HG03139 (cell line): ENCODE measurements around the gene UNK.
"Not testable (repeated sequence)": the region's sequence is repeated elsewhere in the genome, so short reads cannot be mapped to it uniquely, and the experiment has no call there.

ENCODE experiments used
- ATAC-seq: cut with Tn5 transposase; IDR thresholded peaks from one replicate; pipeline ENCODE4 v1.9.1; 2021; ENCODE audit not compliant: unreplicated experiment

UNK gene

GRCh38 chr17:75795820-75796607 lies 11.4 kb downstream of the UNK start:
- no peak for ATAC-seq

- ATAC-seq: no peak
Observed at GRCh38 chr17:75799402-75799801, 14.8 kb downstream of the UNK start.

GRCh38 chr17:75803883-75804282 lies 19.3 kb downstream of the UNK start:
- ATAC-seq: no peak

- no peak for ATAC-seq
Observed at GRCh38 chr17:75806822-75807500, 22.4 kb downstream of the UNK start.

GRCh38 chr17:75807861-75808260 lies 23.3 kb downstream of the UNK start:
- ATAC-seq: no peak

GRCh38 chr17:75808549-75808904 lies 23.9 kb downstream of the UNK start:
- ATAC-seq: no peak

- ATAC-seq: no peak
Observed at GRCh38 chr17:75808905-75809621, 24.5 kb downstream of the UNK start.

- ATAC-seq: no peak
Observed at GRCh38 chr17:75809631-75810111, 25.1 kb downstream of the UNK start.

- no peak for ATAC-seq
Observed at GRCh38 chr17:75810216-75810615, 25.6 kb downstream of the UNK start.

- ATAC-seq: not testable (repeated sequence)
Observed at GRCh38 chr17:75810756-75811155, 26.1 kb downstream of the UNK start.

- ATAC-seq: no peak
Observed at GRCh38 chr17:75811174-75811573, 26.6 kb downstream of the UNK start.

GRCh38 chr17:75812096-75813013 lies 27.7 kb downstream of the UNK start:
- no peak for ATAC-seq

GRCh38 chr17:75813081-75814020 lies 28.7 kb downstream of the UNK start:
- ATAC-seq: no peak

GRCh38 chr17:75814021-75814395 lies 29.4 kb downstream of the UNK start:
- no peak for ATAC-seq

- ATAC-seq: no peak
Observed at GRCh38 chr17:75814900-75815373, 30.3 kb downstream of the UNK start.

GRCh38 chr17:75815399-75815798 lies 30.8 kb downstream of the UNK start:
- ATAC-seq: no peak

GRCh38 chr17:75816693-75817092 lies 32.1 kb downstream of the UNK start:
- ATAC-seq: no peak

GRCh38 chr17:75817571-75817970 lies 33.0 kb downstream of the UNK start:
- ATAC-seq: no peak

- ATAC-seq: no peak
Observed at GRCh38 chr17:75818326-75818885, 33.8 kb downstream of the UNK start.
